Measurements from ENCODE around the gene SLC19A1. TPM values are rescaled to one million over a fixed set of nuclear protein-coding genes. Genes with fewer than 3 reads are reported as not detected.

The SLC19A1 gene
- polyA plus RNA-seq, 3 donors = 66.1 to 70.0 (median 67.6) TPM

DNA sequence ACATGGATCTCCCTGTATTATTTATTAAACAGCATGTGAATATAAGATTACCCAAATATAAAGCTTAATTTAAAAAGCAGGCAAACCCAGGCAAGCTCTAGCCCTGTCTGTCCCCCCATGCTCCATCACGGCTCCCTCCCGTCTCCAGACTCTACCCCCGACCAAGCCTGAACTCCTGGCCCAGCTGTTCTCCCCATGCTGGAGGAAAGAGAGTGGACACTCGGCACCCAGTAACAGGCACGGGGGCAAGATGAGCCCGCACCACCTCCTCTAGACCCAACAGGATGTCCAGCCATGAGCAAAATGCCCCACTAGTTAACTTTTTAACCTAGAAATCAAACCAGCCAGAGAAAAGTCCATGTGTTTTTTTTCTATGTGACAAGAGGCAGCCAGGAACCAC, 19.3 kb downstream of the SLC19A1 start:
- no peak for DNase-seq (ENCODE audit: low read depth in 3 of 3, low spot score in 2 of 3)

DNA sequence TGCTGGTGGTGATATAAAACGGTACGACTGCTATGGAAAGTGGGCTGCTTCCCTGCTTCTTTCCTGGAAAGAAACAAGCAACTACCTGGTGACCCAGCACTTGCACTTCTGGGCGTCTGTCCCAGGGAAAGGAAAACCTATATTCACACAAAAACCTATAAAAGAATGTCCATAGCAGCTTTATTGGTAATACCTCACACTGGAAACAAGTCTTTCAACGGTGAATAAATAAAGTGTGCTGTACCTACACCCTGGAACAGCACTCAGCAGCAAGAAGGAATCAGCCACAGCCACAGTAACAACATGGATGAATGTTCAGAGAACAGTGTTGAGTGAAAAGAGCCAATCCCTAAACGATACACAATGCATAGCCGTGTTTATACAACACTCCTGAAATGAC, 19.9 kb downstream of the SLC19A1 start:
- no peak for DNase-seq (ENCODE audit: low read depth in 3 of 3, low spot score in 2 of 3)

DNA sequence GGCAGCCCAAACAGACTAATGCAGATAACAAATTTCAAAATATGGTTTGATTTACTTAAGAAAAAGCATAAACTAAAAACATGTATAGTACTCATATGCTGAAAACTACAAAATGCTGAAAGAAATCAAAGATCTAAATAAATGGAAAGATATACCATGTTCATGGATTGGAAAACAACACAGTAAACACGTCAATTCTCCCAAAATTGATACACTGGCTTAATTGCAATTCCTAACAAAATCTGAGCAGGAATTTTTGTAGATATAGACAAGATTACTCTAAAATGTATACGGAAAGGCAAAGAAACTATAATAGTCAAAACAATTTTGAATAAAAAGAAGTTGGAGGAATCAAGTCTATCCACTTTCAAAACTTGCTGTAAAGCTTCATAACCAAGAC, 21.0 kb downstream of the SLC19A1 start:
- no peak for DNase-seq (ENCODE audit: low read depth in 3 of 3, low spot score in 2 of 3)

DNA sequence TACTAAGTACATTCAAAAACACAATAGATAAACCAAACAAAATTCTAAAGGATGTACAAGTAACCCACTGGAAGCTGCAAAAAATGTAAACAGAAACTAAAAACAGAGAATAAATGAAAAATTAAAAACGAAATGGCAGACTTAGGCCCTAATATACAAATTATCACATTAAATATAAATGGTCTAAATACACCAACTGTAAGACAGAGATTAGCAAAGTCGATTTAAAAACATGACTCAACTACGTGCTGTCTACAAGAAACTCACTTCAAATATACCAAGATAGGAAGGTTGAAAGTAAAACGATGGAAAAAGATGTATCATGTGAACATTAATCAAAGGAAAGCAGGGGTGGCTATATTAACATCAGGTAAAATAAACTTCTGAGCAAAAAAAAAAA, 23.1 kb downstream of the SLC19A1 start:
- no peak for DNase-seq (ENCODE audit: low read depth in 3 of 3, low spot score in 2 of 3)

DNA sequence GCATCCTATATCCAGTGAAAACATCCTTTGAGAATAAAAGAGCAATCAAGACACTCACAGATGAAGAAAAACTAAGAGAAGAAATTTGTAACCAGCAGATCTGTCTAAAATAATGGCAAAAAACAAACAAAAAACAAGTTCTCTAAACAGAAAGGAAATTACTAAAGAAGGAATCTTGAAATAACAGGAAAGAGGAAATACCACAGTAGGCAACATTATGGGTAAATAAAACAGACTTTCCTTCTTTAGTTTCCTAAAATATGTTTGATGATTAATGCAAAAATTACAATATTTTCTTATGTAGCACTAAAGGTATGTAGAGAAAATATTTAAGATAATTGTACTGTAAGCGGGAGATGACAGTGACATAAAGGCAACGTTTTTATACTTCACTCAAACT, 23.5 kb downstream of the SLC19A1 start:
- DNase-seq (ENCODE audit: low read depth in 3 of 3, low spot score in 2 of 3) = no peak

DNA sequence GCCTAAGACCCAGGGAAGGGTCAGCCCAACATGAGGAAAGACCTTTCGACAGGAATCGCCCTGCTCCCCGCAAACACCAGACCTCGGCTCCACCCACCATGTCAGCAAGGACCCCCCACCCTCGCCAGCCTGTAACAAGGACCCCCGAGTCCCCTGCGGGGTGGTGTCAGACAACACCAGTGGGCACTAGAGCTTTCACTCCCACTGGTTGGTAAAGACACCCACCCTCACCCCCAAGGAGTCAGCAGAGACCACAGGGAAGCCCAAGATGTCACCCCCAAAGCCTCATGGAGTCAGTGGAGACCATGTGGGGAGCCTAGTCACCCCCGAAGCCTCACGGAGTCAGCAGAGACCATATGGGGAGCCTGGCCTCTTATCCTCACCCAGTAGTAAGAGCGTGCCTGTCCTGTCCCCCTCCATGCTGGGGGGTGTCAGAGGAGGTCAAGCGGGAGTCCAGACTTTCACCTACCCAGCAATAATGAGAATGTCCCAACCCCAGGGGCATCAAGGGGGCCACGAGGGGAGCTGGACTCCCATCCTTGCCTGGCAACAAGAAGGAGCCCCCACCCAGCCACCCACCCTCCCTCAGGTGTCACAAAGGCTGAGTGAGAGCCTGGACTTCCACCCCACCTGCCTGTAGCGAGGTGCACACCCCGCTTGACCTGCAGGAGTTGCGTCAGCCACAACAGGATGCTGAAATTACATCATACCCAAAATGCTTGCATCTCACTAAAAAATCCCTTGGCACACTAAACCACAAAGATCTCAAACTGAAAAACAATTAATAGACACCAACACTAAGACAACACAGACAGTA, 24.8 kb downstream of the SLC19A1 start:
- no peak for DNase-seq (ENCODE audit: low read depth in 3 of 3, low spot score in 2 of 3)

DNA sequence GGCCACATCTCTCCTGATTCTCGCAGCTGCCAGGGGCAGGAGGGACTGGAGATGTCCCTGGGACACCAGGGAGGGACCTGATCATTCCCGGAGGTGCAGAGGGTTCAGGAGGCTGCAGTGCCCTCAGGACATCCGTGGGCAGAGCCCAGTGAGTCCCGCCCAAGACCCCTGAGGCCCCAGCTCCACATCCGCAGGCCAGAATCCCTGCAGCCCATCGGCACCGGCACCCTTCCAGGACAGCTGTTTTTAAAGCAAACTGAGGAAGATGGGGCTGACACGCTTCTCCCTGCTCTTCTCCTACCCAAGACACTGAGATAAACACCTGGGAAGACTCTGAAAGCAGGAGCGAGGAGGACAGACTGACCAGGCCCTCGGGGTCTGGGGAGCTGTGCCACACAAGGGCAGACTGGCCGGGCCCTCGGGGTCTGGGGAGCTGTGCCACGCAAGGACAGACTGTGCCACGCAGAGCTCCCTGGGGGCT, 25.5 kb downstream of the SLC19A1 start:
- no peak for DNase-seq (ENCODE audit: low read depth in 3 of 3, low spot score in 2 of 3)

DNA sequence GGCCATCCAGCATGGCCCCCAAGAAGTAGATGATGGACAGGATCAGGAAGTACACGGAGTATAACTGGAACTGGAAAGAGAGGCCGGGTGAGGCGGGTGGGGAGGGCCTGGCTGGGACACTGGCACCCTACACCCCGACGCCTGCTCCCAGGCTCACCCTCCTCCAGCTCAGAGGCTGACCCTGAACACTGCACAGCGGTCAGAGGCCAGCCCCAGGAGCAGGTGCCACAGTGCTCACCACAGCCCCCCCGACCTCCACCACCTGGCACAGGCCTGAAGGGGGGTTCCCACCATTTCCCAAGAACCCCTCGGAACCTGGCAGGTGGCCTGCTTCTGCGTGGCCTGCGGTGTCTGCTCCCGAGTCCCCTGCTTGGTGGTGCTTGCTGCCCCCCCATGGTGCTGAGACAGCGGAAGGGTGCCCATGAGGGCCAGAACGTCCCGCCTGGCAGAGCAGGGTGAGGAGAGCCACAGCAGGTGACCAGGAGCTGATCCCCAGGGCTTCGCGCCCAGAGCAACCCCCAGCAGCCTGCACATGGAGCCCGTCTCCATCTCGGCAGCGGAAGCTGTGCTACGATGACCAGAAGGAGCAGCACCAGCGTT, 26.1 kb downstream of the SLC19A1 start:
- no peak for DNase-seq (ENCODE audit: low read depth in 3 of 3, low spot score in 2 of 3)

DNA sequence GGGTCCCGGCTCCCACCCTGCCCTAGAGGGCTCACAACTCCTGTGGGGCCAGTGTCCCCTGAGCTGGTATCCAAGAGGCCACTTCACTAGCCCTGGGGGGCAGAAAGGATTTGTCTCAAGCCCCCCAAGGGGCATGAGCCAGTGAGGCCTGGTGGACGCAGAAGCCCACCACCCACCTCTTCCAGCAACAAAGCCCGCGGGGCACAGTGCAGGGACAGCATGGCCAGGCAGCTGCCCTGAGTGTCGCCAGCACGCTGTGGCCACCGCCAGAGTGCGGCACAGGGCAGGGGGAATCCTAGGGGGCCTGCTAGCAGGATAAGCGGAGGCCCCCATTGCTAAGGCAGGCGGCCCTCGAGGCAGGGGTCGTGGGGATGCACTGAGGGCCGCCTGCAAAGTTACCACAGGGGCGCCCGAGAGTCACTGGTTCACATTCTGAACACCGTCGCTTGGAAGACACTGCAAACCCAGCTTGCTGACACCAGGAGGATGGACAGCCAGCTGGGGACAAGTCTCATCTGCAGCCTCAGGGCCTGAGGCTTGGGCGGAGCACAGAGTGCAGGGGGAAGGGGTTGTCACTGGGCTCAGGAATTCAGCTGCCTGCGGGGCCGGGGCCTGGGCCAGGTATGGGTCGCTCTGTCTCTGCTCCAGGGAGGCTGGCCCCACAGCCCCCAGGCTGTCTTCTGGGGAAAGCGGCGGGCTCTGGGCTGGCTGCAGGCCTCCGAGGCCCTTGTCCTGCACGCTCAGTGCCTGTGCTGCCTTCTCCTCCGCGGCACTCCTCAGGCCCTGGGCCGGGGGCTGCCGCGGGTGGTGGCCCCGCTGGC, 26.8 kb downstream of the SLC19A1 start:
- no peak for DNase-seq (ENCODE audit: low read depth in 3 of 3, low spot score in 2 of 3)

DNA sequence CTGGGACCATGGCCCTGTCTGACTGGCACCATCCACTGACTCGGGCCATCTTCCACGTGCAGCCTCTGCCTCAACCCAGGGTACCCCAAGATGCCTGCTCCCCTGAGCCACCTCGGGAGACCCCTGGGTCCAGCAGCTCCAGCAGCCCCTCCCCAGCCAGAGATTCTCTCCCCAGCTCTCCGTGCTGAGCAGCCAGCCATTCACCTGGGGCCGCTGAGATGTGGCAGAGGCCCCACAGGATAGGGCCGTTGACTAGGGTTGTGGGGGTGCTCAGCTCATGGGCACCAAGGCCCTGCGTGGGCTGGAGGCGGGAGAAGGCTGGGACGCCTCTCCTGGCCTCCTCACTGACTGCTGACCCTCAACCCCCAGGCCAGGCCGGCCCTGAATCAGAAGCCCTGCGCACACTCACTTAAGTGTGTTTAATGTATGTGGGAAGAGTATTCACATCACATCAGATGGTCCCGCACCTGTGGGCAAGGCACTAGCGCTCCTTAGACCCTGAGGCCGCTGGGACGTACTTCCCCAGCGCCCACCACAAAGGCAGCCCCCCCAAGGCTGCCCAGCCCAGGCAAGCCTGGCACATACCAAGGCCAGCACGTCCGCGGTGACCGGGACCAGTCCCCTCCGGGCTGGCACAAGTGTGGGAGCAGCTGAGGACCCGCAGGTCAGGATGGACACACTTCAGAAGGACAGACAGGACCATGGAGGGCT, 27.8 kb downstream of the SLC19A1 start:
- DNase-seq (ENCODE audit: low read depth in 3 of 3, low spot score in 2 of 3) = no peak

DNA sequence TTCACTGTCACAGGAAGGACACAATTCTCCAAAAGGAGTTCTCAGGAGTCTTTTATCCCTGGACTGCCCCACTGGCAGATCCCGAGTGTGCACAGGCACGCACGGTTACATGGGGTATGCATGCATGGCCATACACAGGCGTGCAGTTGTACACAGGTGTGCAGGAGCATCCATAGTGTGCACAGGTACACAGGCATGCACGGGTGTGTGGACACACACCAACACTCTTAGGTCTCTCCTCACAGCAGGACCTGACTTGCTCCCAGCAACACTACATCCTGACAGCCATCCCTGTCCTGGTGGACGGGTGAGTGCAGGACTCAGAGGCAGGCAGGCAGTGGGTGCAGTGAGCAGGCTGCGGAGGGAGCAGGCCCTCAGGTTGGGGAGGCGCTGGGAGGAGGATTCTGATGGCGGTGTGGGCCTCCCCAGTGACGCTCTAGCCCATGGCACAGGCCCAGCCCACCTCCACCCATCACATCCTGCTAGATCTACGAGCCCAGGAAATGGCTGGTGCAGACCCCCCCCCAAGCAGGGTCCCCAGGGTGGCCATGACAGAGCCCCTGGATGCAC, 28.4 kb downstream of the SLC19A1 start:
- no peak for DNase-seq (ENCODE audit: low read depth in 3 of 3, low spot score in 2 of 3)

DNA sequence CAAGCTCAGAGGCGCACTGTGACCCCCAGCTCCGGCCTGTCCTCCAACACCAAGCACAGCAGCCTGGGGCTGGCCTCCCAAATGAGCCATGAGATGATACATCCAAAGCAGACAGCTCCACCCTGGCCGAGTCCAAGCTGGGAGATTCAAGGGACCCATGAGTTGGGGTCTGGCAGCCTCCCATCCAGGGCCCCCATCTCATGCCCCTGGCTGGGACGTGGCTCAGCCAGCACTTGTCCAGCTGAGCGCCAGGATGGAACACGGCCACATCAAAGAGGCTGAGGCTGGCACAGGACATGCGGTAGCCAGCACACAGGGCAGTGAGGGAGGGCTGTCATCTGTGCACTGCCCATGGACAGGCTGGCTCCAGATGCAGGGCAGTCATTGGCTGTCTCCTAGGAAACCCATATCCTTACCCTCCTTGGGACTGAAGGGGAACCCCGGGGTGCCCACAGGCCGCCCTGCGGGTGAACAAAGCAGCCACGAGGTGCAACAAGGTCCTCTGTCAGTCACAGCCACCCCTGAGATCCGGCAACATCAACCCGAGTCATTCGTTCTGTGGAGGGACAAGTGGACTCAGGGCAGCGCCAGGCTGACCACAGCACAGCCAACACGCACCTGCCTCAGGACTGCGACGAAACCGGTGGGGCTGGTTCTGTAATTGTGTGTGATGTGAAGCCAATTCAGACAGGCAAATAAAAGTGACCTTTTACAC, 29.1 kb downstream of the SLC19A1 start:
- DNase-seq (ENCODE audit: low read depth in 3 of 3, low spot score in 2 of 3) = no peak

DNA sequence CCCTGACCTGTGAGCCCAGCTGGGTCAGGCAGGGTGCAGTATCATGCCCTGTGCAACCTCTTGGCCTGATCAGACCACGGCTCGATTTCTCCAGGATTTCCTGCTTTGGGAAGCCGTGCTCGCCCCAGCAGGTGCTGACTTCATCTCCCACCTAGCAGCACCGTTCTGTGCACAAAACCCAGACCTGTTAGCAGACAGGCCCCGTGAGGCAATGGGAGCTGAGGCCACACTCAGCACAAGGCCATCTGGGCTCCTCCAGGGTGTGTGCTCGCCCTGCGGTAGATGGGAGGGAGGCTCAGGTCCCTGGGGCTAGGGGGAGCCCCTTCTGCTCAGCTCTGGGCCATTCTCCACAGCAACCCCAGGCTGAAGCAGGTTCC, 29.6 kb downstream of the SLC19A1 start:
- DNase-seq (ENCODE audit: low read depth in 3 of 3, low spot score in 2 of 3) = no peak

DNA sequence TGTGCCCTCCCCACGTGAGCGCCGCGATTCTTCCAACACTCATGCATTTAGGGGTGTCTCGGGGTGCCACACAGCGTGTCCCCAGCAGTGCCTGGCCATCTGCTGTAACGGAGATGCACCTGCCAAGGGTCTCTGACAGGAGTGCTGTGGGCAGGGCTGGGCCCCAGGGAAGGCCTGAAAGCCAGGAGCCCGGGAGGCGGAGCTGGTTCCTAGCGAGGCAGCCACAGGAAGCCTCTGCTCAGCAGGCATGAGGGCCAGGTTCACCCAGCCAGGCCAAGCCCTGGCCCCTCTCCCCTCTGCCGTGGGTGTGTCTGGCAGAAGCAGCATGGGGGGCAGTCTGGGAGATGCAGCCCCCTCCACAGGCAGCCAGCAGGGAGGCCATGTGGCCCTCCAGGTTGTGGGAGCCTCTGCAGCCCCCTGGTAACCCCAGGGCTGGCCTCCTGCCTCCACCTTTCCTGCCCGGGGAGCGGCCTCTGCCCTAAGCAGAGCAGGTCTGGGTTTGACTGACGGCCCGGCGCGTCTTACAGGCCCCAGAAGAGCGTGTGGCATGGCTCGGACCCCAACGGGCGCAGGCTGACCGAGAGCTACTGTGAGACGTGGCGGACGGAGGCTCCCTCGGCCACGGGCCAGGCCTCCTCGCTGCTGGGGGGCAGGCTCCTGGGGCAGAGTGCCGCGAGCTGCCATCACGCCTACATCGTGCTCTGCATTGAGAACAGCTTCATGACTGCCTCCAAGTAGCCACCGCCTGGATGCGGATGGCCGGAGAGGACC, 30.4 kb downstream of the SLC19A1 start:
- no peak for DNase-seq (ENCODE audit: low read depth in 3 of 3, low spot score in 2 of 3)

DNA sequence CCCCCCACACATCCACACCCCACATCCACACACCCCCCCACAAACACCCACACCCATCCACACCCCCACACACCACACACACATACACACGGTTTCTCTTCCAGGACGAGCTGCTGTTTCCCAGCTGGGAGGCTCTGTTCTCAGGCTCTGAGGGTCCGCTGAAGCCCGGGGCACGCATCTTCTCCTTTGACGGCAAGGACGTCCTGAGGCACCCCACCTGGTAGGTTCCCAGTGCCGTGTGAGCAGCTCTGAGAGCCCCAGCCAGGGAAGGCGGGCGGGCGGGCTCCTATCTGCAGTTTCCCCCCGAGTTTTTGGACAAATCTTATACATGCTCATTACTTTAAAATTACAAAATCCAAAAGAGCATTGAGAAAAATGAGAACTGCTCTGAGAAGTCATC, 31.2 kb downstream of the SLC19A1 start:
- DNase-seq (ENCODE audit: low read depth in 3 of 3, low spot score in 2 of 3) = no peak

DNA sequence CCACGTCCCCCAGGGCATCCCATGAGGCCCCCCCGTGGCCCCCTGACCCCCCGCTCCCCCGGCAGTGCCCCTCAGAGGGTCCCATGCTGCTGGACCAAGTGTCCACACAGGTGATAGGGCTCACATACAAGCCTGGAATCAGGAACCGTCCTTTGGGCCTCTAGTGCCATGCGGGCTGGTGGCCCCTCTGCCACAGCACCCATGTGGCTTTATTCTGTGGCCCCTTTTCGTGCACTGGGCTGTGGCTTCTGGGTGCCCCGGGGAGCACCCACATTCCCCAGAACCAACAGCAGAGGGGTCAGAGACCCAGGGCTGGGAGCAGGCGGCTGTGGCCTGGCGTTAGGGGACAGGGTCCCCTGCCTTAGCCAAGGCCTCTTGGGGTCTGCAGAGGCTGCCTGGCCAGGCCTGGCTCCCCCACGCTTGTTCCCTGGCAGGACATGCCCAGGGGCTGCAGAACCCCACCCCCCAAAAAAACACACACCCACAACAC, 31.7 kb downstream of the SLC19A1 start:
- no peak for DNase-seq (ENCODE audit: low read depth in 3 of 3, low spot score in 2 of 3)

DNA sequence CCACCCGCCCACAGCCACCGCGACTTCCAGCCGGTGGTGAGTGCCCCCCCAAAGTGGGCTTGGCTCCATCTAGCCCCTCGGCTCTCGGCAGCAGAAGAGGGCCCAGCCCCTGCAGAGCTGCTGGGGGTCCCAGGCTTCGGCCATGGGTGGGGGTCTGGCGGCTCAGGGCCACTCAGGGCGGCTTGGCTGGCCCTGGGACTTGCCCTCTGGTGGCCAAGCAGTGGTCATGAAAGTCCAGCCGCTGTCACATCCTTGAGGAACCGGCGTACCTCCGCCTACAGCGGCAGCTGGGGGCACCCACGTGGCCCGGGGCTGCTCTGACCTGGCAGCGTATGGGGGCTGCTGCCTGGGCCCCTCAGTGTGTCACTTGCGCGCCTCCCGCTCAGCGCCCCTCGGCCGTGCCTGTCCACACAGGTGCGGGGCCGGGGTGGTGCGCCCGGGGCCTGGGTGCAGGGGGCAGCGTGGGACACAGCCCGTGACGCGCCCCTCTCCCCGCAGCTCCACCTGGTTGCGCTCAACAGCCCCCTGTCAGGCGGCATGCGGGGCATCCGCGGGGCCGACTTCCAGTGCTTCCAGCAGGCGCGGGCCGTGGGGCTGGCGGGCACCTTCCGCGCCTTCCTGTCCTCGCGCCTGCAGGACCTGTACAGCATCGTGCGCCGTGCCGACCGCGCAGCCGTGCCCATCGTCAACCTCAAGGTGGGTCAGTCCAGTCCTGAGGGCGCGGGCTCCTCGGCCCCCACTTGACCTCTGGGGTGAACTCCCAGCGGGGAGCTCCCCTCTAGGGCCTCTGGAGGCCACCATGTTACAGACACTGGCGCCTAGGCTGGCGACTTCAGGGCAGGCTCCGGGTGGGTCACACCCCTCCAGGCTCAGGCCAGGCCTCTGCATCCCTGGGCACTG, 32.4 kb downstream of the SLC19A1 start:
- no peak for DNase-seq (ENCODE audit: low read depth in 3 of 3, low spot score in 2 of 3)
